ENCODE results near the gene JCHAIN. TPM values are rescaled to one million over a fixed set of nuclear protein-coding genes. Genes with fewer than 3 reads are reported as not detected.

JCHAIN gene
- total and polyA plus RNA-seq, 2 of the 8 experiments (the other 6 are each of a cell fraction or from before 2014, with no cell fraction given) = not detected

DNA sequence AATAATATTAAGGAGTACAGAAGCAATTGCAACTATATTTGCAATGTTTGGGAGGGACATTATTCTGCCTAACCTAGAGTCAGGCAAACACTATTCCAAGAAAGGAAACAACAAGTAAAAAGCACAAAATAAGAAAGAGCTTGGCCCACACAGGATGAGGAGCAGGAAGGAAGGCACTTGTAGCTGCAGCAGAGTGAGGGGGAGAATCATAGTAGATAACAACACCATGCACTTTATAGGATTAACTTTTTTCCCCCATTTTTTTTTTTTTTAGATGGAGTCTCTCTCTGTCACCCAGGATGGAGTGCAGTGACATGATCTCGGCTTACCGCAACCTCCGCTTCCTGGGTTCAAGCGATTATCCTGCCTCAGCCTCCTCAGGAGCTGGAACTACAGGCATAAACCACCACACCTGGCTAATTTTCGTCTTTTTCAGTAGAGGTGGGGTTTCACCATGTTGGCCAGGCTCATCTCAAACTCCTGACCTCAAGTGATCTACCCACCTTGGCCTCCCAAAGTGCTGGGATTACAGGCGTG is 10.3 kb upstream of the JCHAIN start:
- Histone ChIP-seq H3K9ac (replicated peaks in 1 of 4; ENCODE audit: extremely low read depth in 1 of 4, low read depth in 3 of 4, low read length in 3 of 4) (no peak overlapping the region), H3K27ac (ENCODE audit: low read depth, low read length) (no peak overlapping the region), H3K14ac (ENCODE audit: insufficient read length) (no peak overlapping the region), H3K23me2 (ENCODE audit: low read depth, low read length) (no peaks in the 10 kb centered on the region), H2BK12ac (ENCODE audit: low read depth, low read length) (no peak overlapping the region), H3K79me2 (ENCODE audit: control insufficient read depth in 1 of 2, insufficient read depth in 2 of 2, low read length in 2 of 2) (no peaks in the 10 kb centered on the region), H3K56ac (replicated peaks; ENCODE audit: insufficient read length, low read depth, low read length) (no peak overlapping the region), H3K79me1 (ENCODE audit: low read depth, low read length) (no peaks in the 10 kb centered on the region), H3K36me3 (ENCODE audit: control insufficient read depth in 2 of 4, insufficient read depth in 4 of 4, low read length in 3 of 4) (no peaks in the 10 kb centered on the region), H3K4me3 (ENCODE audit: extremely low read depth in 1 of 4, insufficient read depth in 2 of 4, low read depth in 3 of 4, low read length in 4 of 4) (no peak overlapping the region), H4K8ac (ENCODE audit: extremely low read depth, insufficient read depth, low read length) (no peak overlapping the region), H3K18ac (ENCODE audit: extremely low read depth, low read length) (no peak overlapping the region), H4K20me1 (replicated peaks in 1 of 2; ENCODE audit: control insufficient read depth in 1 of 2, insufficient read depth in 2 of 2, low read length in 2 of 2) (no peaks in the 10 kb centered on the region), H4K5ac (ENCODE audit: insufficient read length, low read depth, low read length) (no peak overlapping the region), H2BK20ac (ENCODE audit: low read length) (no peak overlapping the region), H2AK5ac (ENCODE audit: low read depth, low read length) (no peak overlapping the region), H3K23ac (ENCODE audit: insufficient read length) (no peak overlapping the region), H3K27me3 (replicated peaks in 1 of 4; ENCODE audit: control insufficient read depth in 3 of 4, extremely low read depth in 1 of 4, insufficient read depth in 3 of 4, low read length in 3 of 4) (no peaks in the 10 kb centered on the region), H2BK15ac (ENCODE audit: low read length) (no peak overlapping the region), H3K9me3 (ENCODE audit: insufficient read depth in 2 of 2, low read depth in 1 of 2, low read length in 1 of 2) (no peaks in the 10 kb centered on the region), H3K4ac (replicated peaks; ENCODE audit: insufficient read length, low read depth, low read length) (no peak overlapping the region), H3K4me2 (ENCODE audit: insufficient read depth in 1 of 2, low read depth in 2 of 2, low read length in 2 of 2) (no peak overlapping the region), H2AFZ (ENCODE audit: low read length) (no peak overlapping the region), H3K4me1 (replicated peaks in 1 of 4; ENCODE audit: control insufficient read depth in 3 of 4, insufficient read depth in 4 of 4, low read length in 3 of 4) (no peaks in the 10 kb centered on the region), H2BK120ac (replicated peaks; ENCODE audit: low read depth, low read length) (no peak overlapping the region), H2BK5ac (ENCODE audit: low read depth, low read length) (no peak overlapping the region), H4K91ac (replicated peaks; ENCODE audit: insufficient read length, low read length) (no peak overlapping the region)
- TF ChIP-seq GTF2F1 (IDR thresholded peaks at IDR 0.05; ENCODE audit: borderline replicate concordance, low read depth, low read length) (no peak), RAD21 (IDR thresholded peaks at IDR 0.05 in 1 of 2, conservative IDR thresholded peaks at IDR 0.05 in 1 of 2; ENCODE audit: low read depth in 2 of 2, low read length in 2 of 2) (no peak)
- FAIRE-seq = no peak
- WGBS, 2 experiments (ENCODE audit: extremely low coverage in 1 of 2, insufficient coverage in 1 of 2, insufficient read length in 1 of 2, insufficient replicate concordance in 2 of 2, low coverage in 1 of 2, low lambda C conversion rate in 2 of 2, missing lambda C conversion rate in 1 of 2) = 93% methylated on average over 6 of the region's 6 CpGs; no CpG with 5 or more reads in 1 of the 2 experiments
- ChIA-PET POLR2A (ENCODE audit: partially characterized antibody) (interaction anchor here (0.6 kb wide), 1 partner anchor 76 kb away, joined by 3 read pairs; no protein-coding TSS in a partner anchor), CTCF (ENCODE audit: partially characterized antibody) (interaction anchor here (0.6 to 1.9 kb wide), 3 partner anchors 11 to 76 kb away, joined by 3 to 5 read pairs (median 3); no protein-coding TSS in a partner anchor)
- DNase-seq (ENCODE audit: low read depth in 1 of 2, low spot score in 2 of 2) = no peak

Data from H1 (cell line).